Spleen (tissue), 11 donors: ENCODE measurements around the gene FBN1. TPM values are rescaled to one million over a fixed set of nuclear protein-coding genes. Genes with fewer than 3 reads are reported as not detected.

Experiments used
- DNase-seq: peaks from one replicate; pipeline ENCODE4 v3.0.0-alpha.2; 2020
- H3K27ac ChIP-seq, 8 donors: fragments of 200-600 bp; sonication (generic) in 7 of 8; 1 replicate in 4 of 8; 2 replicates in 4 of 8; pipeline versions ENCODE4 v1.5.0 to v1.8.0; 2016 to 2021; ENCODE audit warnings: inconsistent platforms in 4 of 8, mild to moderate bottlenecking in 4 of 8, moderate library complexity in 1 of 8
- H3K27me3 ChIP-seq, 7 donors: fragments of 200-600 bp; sonication (generic) in 6 of 7; replicated peaks in 1 of 7; 1 replicate in 4 of 7; 2 replicates in 3 of 7; pipeline versions ENCODE4 v1.5.0 to v1.8.0; 2016 to 2021; ENCODE audit warnings: inconsistent platforms in 3 of 7, mild to moderate bottlenecking in 1 of 7
- H3K36me3 ChIP-seq, 6 donors: fragments of 200-600 bp; sonication (generic) in 5 of 6; 1 replicate in 4 of 6; 2 replicates in 2 of 6; pipeline versions ENCODE4 v1.5.0 to v1.8.0; 2016 to 2021; ENCODE audit warnings: inconsistent platforms in 2 of 6
- H3K4me1 ChIP-seq, 6 donors: fragments of 200-600 bp; sonication (generic) in 5 of 6; 1 replicate in 3 of 6; 2 replicates in 3 of 6; pipeline versions ENCODE4 v1.5.0 to v1.8.0; 2016 to 2021; ENCODE audit warnings: inconsistent platforms in 3 of 6
- H3K4me3 ChIP-seq, 8 donors: fragments of 200-600 bp; sonication (generic) in 7 of 8; 1 replicate in 4 of 8; 2 replicates in 4 of 8; pipeline versions ENCODE4 v1.5.0 to v1.8.0; 2016 to 2021; ENCODE audit warnings: inconsistent platforms in 4 of 8, mild to moderate bottlenecking in 4 of 8, moderate library complexity in 2 of 8
- H3K9me3 ChIP-seq, 8 donors: fragments of 200-600 bp; sonication (generic) in 7 of 8; 1 replicate in 4 of 8; 2 replicates in 4 of 8; pipeline versions ENCODE4 v1.5.0 to v1.8.0; 2016 to 2021; ENCODE audit warnings: inconsistent platforms in 4 of 8
- CTCF ChIP-seq, 11 experiments: fragments of 200-600 bp in 7 of 11; fragments of 450-650 bp in 4 of 11; sonication (generic) in 4 of 11; IDR thresholded peaks in 8 of 11; conservative IDR thresholded peaks in 3 of 11; 1 replicate in 7 of 11; 2 replicates in 4 of 11; pipeline versions ENCODE4 v1.4.0 to v1.8.0; 2016 to 2021; ENCODE audit warnings: antibody characterized with exemption in 11 of 11, inconsistent platforms in 4 of 11, mild to moderate bottlenecking in 1 of 11
- POLR2A ChIP-seq, 3 donors: fragments of 450-650 bp; IDR thresholded peaks; one replicate each; pipeline ENCODE4 v1.5.1; 2017; ENCODE audit warnings: antibody characterized with exemption in 3 of 3, mild to moderate bottlenecking in 1 of 3
- POLR2AphosphoS5 ChIP-seq, 3 donors: sonication (generic); formaldehyde crosslinking; IDR thresholded peaks; one replicate each; pipeline ENCODE4 v1.5.1; 2017; ENCODE audit warnings: antibody characterized with exemption in 3 of 3
- WGBS, 5 donors: extraction: QIAGEN DNeasy Blood & Tissue Kit in 3 of 5; methylation state at CpG; one replicate each; pipeline versions ENCODE4 v1.1.5 to v1.1.7; 2013 to 2018; 5-methylcytosine and 5-hydroxymethylcytosine counted together
- intact Hi-C: fragments of 100-400 bp; cut with DNase I; formaldehyde crosslinking; loops from one replicate; pipeline ENCODE4 v1.15.0; 2023; ENCODE audit warnings: low total_unique reads
- polyA plus RNA-seq, 3 donors: library from polyadenylated mRNA; stranded (reverse); fragments of 200-250 nt; gene quantifications; one replicate each; pipeline ENCODE4 v1.2.1, GENCODE V29; 2013
- total RNA-seq, 7 donors: library from RNA; depleted of rRNA in 3 of 7; stranded (reverse); fragments of >200 nt in 3 of 7; fragmentation: NEBNext Ultra II Directional in 4 of 7; extraction: Animal tissue kit (Norgen Biotek cat#: 25700) in 4 of 7; gene quantifications; one replicate each; pipeline versions ENCODE4 v1.1.0 to v1.2.1, GENCODE V29; 2016 to 2021
- donor health status: healthy with polysubstance abuse.
- donor health status: DM: no; HTN: no; CAD: no; lungs with moderate emphysema.
- donor health status: DM: no; HTN: no; CAD: no.
- donor health status: Bipolar disorder and iron deficiency.
- donor health status: healthy.
- donor health status: DM: no; HTN: no; CAD: no.
- donor health status: DM: yes; HTN: yes; CAD: no.

Gene FBN1
- total and polyA plus RNA-seq, 10 donors, result 3.2 to 139 (median 45.4) TPM

GRCh38 chr15:48478581-48478980, 166.9 kb downstream of the FBN1 start:
- Histone ChIP-seq H3K36me3 (peaks cover 0 to 65% (median 3%) of the 10 kb centered on the region in 6 donors), H3K4me3 (no peak overlapping the region), H3K9me3 (no peaks in the 10 kb centered on the region), H3K27ac (no peak overlapping the region), H3K4me1 (no peaks in the 10 kb centered on the region), H3K27me3 (no peaks in the 10 kb centered on the region)
- no peak for DNase-seq
- intact Hi-C loops, result no loop called here
- TF ChIP-seq CTCF (IDR thresholded peaks at IDR 0.05 in 8 of 11, conservative IDR thresholded peaks at IDR 0.05 in 3 of 11) (no peak), POLR2A (IDR thresholded peaks at IDR 0.05) (no peak), POLR2AphosphoS5 (IDR thresholded peaks at IDR 0.05) (no peak)
- WGBS, 5 donors, result 78 to 96% (median 90%) methylated on average over 2 of the region's 2 CpGs

GRCh38 chr15:48477795-48478360, 167.6 kb downstream of the FBN1 start:
- no peak overlapping the region for H3K27ac ChIP-seq
- intact Hi-C loops, result no loop called here

GRCh38 chr15:48475600-48476395, 169.7 kb downstream of the FBN1 start:
- WGBS, 5 donors, result 91 to 97% (median 95%) methylated on average over 2 of the region's 2 CpGs
- TF ChIP-seq CTCF (IDR thresholded peaks at IDR 0.05 in 8 of 11, conservative IDR thresholded peaks at IDR 0.05 in 3 of 11), result no peak
- TF ChIP-seq POLR2A (IDR thresholded peaks at IDR 0.05), result no peak
- no peak for TF ChIP-seq POLR2AphosphoS5 (IDR thresholded peaks at IDR 0.05)
- Histone ChIP-seq H3K4me1 (no peaks in the 10 kb centered on the region), H3K4me3 (no peak overlapping the region), H3K9me3 (no peaks in the 10 kb centered on the region), H3K27me3 (no peaks in the 10 kb centered on the region), H3K27ac (no peak overlapping the region), H3K36me3 (peaks cover 0 to 62% (median 4%) of the 10 kb centered on the region in 6 donors)
- intact Hi-C loops, result no loop called here
- DNase-seq, result no peak

More at GRCh38 chr15:48477795-48478360, 167.6 kb downstream of the FBN1 start:
- Histone ChIP-seq H3K9me3 (no peaks in the 10 kb centered on the region), H3K4me3 (no peak overlapping the region), H3K36me3 (peaks cover 0 to 61% (median 3%) of the 10 kb centered on the region in 6 donors), H3K27me3 (no peaks in the 10 kb centered on the region), H3K4me1 (no peaks in the 10 kb centered on the region)
- no peak for TF ChIP-seq POLR2A (IDR thresholded peaks at IDR 0.05)
- TF ChIP-seq CTCF (IDR thresholded peaks at IDR 0.05 in 8 of 11, conservative IDR thresholded peaks at IDR 0.05 in 3 of 11), result no peak
- no peak for TF ChIP-seq POLR2AphosphoS5 (IDR thresholded peaks at IDR 0.05)
- DNase-seq, result no peak
- 74 to 88% (median 83%) methylated on average over 6 of the region's 6 CpGs for WGBS, 5 donors

GRCh38 chr15:48473667-48474066, 171.8 kb downstream of the FBN1 start:
- Histone ChIP-seq H3K36me3 (peaks cover 0 to 60% (median 3%) of the 10 kb centered on the region in 6 donors), H3K4me1 (peaks cover 0 to 4% (median 0%) of the 10 kb centered on the region in 6 donors), H3K9me3 (no peaks in the 10 kb centered on the region), H3K27me3 (no peaks in the 10 kb centered on the region), H3K4me3 (no peak overlapping the region), H3K27ac (no peak overlapping the region)
- no peak for DNase-seq
- no peak for TF ChIP-seq CTCF (IDR thresholded peaks at IDR 0.05 in 8 of 11, conservative IDR thresholded peaks at IDR 0.05 in 3 of 11)
- TF ChIP-seq POLR2A (IDR thresholded peaks at IDR 0.05), result no peak
- TF ChIP-seq POLR2AphosphoS5 (IDR thresholded peaks at IDR 0.05), result no peak
- 81 to 97% (median 92%) methylated on average over 2 of the region's 2 CpGs for whole genome bisulfite sequencing, 5 donors
- intact Hi-C loops, result no loop called here
